Lower leg skin (tissue), 3 donors: Measurements from ENCODE around the gene LIN9.

ENCODE experiments used
- CTCF ChIP-seq, 3 donors: fragments of 450-650 bp; IDR thresholded peaks; one replicate each; pipeline ENCODE4 v1.5.1; 2016; ENCODE audit warnings: antibody characterized with exemption in 3 of 3, mild to moderate bottlenecking in 3 of 3, moderate library complexity in 2 of 3
- POLR2A ChIP-seq, 2 donors: fragments of 450-650 bp; IDR thresholded peaks; one replicate each; pipeline ENCODE4 v1.6.1; 2016 to 2017; ENCODE audit warnings: antibody characterized with exemption in 2 of 2, mild to moderate bottlenecking in 1 of 2, moderate library complexity in 1 of 2

DNA sequence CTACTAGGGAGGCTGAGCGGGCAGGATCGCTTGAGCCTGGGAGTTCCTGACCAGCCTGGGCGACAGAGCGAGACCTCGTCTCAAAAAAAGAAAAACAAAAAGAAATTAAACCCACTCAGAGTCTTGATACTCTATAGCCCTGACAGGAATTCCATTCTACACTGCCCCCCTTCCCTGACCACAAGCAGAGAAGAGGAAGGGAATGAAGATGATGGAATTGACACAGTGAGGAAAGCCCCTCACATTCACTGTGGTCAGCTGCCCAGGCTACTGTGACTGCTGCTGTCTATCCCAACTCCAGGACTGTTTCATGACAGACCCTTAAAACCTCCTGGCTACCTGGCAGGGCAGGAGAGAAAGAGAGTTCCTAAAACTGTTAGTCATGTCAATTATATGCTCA is 12.1 kb downstream of the LIN9 start:
- TF ChIP-seq POLR2A (IDR thresholded peaks at IDR 0.05) (no peak), CTCF (IDR thresholded peaks at IDR 0.05) (no peak)
